Measurements from ENCODE around the gene IPPK. TPM values are rescaled to one million over a fixed set of nuclear protein-coding genes. Genes with fewer than 3 reads are reported as not detected.

The IPPK gene
- total RNA-seq, 1 donor from 2014 or later = 11.0 TPM

DNA sequence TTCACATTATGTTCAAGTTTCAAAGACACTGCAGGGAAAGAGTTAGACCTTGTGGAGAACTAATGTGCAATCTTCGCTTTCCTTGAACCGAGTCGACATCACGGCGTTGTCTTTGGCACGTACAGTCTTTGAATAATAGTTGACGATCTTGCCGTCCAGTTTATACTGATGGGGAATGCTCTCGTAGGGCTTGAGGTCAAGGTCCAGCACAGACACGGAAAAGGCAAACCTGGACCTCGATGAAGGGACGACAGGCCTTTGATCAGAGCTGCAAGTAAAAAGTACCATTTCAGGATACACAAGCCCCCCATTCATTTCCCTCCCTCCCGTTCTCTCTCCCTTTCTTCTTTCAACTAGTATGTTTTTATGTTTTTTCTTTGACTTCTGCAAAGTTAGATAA lies 54.1 kb downstream of the IPPK start:
- DNase-seq (ENCODE audit: low read depth) = no peak

GRCh38 chr9:92614763-92615461 lies 55.0 kb downstream of the IPPK start:
- DNase-seq (ENCODE audit: low read depth) = no peak

- no peak for DNase-seq (ENCODE audit: low read depth)
Observed at GRCh38 chr9:92614123-92614510, 55.8 kb downstream of the IPPK start.

DNA sequence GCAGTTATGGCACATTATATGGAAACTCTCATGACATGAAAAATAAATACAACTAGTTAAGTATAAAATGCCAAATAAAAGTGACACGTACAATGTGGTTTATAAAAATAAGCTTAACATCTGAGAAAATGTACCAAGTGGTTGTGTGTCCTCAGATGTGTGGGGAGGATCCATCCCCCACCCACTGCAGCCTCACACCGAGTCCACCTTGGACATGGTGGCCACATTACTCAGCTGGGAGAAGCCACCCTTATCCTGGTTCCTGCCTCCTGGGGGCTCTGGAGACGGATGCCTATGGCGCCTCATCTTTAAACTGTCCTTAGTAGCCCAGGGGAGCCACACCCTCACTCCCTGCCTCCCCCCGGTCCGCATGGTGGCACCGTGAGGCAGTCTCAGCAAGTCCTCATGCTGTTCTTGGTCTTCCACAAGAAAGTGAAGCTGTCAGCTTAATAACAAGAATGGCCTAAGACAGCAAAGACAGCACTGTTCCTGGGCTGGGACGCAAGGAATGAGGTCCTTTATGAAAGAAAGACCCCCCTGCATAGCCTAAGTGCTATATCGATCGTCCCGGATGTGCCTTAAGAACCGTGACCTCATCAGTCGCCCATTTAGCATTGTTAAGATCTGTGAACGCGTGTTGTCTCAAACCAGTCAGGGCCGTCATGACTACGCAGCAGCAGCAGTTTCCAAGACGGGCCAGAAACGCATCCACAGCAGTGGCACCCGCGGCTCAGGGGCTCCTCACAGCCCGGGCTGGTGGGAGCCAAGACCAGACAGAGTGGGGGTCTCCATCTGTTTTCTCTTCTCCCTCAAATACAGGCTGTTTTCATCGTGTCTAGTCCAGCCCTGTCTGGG lies 56.4 kb downstream of the IPPK start:
- DNase-seq (ENCODE audit: low read depth) = no peak

DNA sequence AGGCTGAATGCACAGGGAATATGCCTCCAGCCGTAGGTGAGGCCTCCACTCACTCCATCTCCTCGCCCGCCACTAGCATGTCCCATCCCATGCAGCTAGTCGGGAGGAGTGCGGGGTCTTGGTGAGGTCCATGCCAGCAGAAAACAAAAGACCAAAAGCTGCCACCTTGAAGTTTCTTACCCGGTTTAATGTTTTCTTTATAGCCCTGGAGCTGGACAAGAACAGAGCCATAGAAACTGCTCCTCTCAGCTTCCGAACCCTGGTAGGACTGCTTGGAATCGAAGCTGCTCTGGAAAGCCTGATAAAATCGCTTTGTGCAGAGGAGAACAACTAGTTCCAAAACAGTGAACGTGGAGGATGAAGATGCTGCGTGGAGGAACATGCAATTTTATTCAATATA lies 57.1 kb downstream of the IPPK start:
- DNase-seq (ENCODE audit: low read depth) = no peak

DNA sequence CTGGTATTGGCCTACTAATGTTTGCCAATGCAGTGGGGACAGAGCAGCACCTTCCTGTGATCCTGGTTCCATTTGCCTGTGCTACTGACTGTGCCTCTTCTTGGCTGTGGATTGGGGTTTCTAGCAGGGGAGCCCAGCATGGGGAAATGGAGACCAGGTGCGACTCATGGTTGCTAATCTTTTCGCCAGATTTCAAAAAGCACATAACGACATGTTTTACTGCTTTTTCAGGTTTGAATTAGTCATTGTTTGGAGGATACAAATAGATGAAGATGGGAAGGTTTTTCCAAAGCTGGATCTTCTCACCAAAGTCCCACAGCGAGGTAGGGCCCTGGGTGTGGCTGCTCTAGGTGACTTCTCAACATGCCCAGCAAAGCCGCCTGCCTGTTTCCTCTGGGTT lies 57.6 kb downstream of the IPPK start:
- no peak for DNase-seq (ENCODE audit: low read depth)

DNA sequence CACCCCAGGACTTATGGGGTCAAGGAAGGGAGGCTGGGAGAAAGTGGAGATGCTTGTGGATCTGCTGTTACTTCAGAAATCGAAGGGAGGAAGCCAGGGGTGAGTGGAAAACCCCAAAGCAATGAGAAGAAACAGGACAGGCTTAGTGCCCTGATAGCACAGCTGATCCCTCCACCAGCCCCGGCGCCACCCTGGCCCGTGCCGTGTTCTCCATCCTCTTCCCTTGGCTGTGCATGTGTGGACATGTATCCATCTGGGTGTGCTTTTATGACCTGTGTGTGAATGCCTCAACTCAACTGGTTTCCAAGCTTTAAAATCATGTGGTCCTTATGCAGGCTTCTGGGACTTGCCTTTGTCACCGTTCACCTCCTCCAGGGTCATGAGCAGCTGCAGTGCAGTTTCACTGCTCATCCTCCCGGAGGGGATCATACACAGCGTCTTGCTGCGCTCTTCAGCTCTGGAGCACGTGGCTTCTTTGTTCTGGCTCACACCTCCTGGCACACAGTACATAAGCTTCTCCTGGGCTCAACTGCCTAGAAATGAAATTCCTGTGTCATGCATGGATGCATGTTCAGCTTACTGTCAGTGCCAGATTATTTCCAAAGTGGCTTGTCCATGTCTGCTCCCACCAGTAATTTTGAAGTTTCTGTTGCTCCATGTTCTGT lies 58.2 kb downstream of the IPPK start:
- DNase-seq (ENCODE audit: low read depth) = no peak

DNA sequence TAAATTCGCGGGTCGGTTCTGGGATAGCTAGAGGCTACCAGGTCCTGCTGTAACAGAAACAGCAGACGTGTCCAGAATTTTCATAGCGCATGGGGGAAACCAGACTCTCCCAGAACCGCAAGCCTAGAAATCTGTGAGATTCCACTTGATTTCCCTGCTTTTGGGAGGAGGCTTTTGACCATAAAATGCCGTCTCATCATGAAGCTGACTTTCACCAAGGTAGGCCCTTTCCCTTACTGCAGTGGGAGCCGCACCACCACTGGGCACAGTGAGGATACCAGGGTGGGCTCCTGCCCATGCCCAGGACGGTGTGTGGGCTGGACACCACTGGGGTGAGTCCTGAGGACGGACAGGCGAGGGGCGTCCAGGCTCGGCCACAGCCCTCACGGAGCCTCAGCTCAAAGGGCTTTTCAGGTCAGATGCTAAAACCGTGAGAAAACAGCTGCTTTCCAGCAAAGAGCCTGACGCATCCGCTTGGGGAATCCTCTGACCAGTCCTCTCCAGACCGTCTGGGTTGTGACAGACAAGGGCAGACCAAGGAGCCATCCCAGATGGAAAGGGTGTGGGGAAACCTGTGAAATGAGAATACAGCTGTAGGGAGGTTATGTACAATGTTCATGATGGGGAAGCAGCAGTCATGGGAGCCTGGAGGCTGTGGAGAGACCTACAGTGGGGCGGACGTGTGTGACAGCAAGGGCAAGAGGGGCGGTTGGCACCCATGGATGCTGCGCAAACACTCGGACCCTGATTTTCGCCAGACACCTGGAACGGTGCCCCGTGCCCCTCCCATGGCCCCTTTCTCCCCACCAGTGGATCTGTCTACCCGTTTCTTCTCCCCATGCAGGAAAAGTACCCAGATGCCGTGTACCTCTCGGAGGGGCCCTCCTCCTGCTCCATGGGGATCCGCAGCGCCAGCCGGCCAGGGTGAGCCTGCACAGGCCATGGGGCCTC lies 59.2 kb downstream of the IPPK start:
- DNase-seq (ENCODE audit: low read depth) = peak; percentile 84

- peak; percentile 61 for DNase-seq (ENCODE audit: low read depth)
Observed at GRCh38 chr9:92608909-92609445, 61.0 kb downstream of the IPPK start.

DNA sequence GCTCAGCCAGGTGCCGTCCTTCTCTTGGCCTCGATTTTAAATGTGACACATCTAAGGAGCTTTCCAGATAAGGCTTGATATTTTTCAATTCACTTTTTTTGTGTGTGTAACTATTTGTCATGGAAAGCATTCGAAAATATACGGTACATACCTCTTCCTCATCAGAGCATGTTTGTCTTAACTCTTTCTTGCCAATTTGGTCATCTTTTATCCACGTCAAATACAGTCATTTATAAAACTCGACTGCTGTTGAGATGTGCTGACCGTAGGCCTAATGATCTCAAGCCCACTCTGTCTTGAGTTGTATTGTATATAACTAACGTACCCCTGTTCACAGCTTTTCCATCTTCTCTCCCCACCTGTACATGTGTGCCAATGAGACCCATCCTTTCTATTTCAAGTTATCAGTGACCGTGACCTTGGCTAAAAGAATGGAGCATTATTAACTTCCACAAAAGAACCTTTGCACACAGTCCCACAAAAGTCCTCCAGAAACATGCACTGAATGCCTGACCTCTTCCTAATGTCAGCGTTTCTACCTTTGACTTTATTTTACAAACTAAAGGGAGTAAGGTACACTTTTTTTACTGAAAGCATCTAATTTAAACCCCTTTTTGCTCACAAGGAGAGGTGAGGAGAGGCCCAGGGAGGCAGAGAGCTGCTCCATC lies 61.6 kb downstream of the IPPK start:
- no peak for DNase-seq (ENCODE audit: low read depth)

DNA sequence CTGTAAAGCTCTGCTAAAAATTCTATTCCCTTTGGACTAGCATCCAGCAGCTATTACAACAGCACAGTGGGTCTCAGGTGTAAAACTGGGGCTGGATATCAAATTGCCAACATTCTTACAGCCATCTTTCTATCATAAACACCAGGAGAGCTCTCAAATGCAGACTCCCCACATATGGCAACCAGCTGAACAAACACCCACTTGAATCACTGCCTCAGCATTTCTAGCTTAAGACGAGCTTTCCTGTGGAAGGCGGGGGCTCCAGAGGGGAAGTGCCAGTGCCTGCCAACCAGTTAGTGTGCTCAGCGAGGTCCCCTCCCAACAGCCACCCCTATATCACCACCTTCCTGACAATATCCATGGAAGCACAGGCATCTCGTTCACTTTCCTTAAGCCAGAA lies 62.2 kb downstream of the IPPK start:
- DNase-seq (ENCODE audit: low read depth) = peak; percentile 60

GRCh38 chr9:92607088-92607487 lies 62.8 kb downstream of the IPPK start:
- peak; percentile 70 for DNase-seq (ENCODE audit: low read depth)

DNA sequence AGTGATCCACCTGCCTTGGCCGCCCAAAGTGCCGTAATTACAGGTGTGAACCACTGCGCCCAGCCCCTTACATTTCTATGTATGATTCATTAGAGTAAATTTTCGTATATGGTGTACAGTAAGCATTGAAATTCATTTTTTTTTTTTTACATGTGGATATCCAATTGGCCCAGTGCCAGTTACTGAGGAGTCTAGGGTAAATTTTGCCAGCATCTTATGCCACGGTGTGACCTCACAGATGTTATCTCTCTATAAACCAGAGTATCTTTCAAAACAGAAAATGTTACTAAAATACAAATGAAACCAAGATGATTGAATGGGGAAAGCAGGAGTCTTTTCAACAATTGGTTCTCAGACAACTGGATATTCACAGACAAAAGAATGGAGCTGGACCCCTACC lies 64.7 kb downstream of the IPPK start:
- no peak for DNase-seq (ENCODE audit: low read depth)

GRCh38 chr9:92603990-92604389 lies 65.9 kb downstream of the IPPK start:
- DNase-seq (ENCODE audit: low read depth) = no peak

DNA sequence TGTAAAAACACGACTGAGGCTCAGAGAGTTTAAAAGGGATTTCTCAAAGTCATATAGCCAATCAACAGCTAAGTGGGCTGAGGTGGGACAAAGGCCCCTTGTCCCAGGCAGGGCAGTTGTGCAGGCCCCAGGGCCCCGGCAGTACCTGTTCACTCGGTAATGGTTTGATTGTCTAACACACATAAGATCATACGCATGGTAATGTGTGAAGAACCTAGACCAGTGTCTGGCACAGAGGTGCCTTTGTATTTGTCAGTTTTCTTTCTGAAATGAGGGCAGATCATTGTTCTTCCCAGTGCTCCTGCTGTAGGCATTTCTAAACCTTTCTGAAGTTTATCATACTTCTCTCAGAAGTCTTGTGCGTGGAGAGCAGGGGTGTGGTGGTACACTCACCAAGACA lies 66.8 kb downstream of the IPPK start:
- DNase-seq (ENCODE audit: low read depth) = no peak

GRCh38 chr9:92602413-92602812 lies 67.5 kb downstream of the IPPK start:
- DNase-seq (ENCODE audit: low read depth) = no peak

GRCh38 chr9:92601451-92601850 lies 68.5 kb downstream of the IPPK start:
- DNase-seq (ENCODE audit: low read depth) = no peak

- DNase-seq (ENCODE audit: low read depth) = peak; percentile 53
Observed at GRCh38 chr9:92600462-92601261, 69.3 kb downstream of the IPPK start.

GRCh38 chr9:92599938-92600461 lies 69.9 kb downstream of the IPPK start:
- DNase-seq (ENCODE audit: low read depth) = no peak
